HL-60 (cell line): ENCODE results near the gene RLN2.

Experiments used
- DNase-seq, 2 experiments: peaks; one replicate each; pipeline ENCODE4 v3.0.0-alpha.2; 2010 to 2020; ENCODE audit warnings: low read depth in 1 of 2, low spot score in 1 of 2
- H3K27ac ChIP-seq: fragments of 250-450 bp; sonication (Bioruptor Pico); replicated peaks from 2 replicates; pipeline ENCODE4 v1.5.1; 2020; ENCODE audit warnings: mild to moderate bottlenecking, moderate library complexity
- H3K27me3 ChIP-seq: fragments of 250-450 bp; sonication (Bioruptor Pico); 2 replicates; pipeline ENCODE4 v1.5.1; 2021; ENCODE audit warnings: mild to moderate bottlenecking, moderate library complexity; ENCODE audit not compliant: insufficient read depth, poor library complexity, severe bottlenecking
- H3K4me3 ChIP-seq: replicated peaks from 2 replicates; pipeline ENCODE4 v1.5.1; 2011; ENCODE audit warnings: mild to moderate bottlenecking, control low read depth, low read length; ENCODE audit not compliant: insufficient read depth
- GABPA ChIP-seq: IDR thresholded peaks from 2 replicates; pipeline ENCODE4 v1.6.1; 2012; ENCODE audit warnings: low read depth
- POLR2AphosphoS5 ChIP-seq: IDR thresholded peaks from 2 replicates; pipeline ENCODE4 v1.6.1; 2012; ENCODE audit warnings: low read depth
- SPI1 ChIP-seq: IDR thresholded peaks from 2 replicates; pipeline ENCODE4 v1.6.1; 2012; ENCODE audit warnings: low read depth, mild to moderate bottlenecking, borderline replicate concordance
- TF ChIP-seq, protein P1 (sequence below): IDR thresholded peaks from 2 replicates; pipeline ENCODE4 v1.6.1; 2012; ENCODE audit warnings: low read depth; ENCODE audit not compliant: insufficient replicate concordance
- TF ChIP-seq, protein P2 (sequence below): IDR thresholded peaks from one replicate; pipeline ENCODE4 v1.5.1; 2011; ENCODE audit warnings: low read length, control low read depth, inconsistent platforms; ENCODE audit not compliant: insufficient read depth

The RLN2 gene

DNA sequence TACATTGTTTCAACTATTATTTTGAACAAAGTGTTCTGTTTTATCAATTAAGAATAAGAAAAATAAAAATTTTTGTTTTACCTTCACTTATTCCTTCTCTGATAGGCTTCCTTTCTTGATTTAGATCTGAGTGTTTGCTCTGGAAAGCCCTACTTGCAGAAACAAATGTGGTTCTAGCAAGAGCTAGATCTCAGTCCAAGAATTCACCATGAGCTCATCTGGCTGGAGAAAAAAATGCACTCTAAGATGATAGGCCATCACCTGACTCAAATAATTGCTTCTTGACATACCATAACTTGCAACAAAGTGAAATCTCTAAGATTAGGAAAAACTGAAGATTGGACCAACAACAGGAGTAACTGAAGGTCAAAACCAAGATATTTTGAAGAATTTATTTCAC, 6.3 kb upstream of the RLN2 start:
- no peak for DNase-seq
- Histone ChIP-seq H3K27me3 (no peaks in the 10 kb centered on the region), H3K4me3 (no peak overlapping the region), H3K27ac (no peak overlapping the region)
- TF ChIP-seq, protein P1, sequence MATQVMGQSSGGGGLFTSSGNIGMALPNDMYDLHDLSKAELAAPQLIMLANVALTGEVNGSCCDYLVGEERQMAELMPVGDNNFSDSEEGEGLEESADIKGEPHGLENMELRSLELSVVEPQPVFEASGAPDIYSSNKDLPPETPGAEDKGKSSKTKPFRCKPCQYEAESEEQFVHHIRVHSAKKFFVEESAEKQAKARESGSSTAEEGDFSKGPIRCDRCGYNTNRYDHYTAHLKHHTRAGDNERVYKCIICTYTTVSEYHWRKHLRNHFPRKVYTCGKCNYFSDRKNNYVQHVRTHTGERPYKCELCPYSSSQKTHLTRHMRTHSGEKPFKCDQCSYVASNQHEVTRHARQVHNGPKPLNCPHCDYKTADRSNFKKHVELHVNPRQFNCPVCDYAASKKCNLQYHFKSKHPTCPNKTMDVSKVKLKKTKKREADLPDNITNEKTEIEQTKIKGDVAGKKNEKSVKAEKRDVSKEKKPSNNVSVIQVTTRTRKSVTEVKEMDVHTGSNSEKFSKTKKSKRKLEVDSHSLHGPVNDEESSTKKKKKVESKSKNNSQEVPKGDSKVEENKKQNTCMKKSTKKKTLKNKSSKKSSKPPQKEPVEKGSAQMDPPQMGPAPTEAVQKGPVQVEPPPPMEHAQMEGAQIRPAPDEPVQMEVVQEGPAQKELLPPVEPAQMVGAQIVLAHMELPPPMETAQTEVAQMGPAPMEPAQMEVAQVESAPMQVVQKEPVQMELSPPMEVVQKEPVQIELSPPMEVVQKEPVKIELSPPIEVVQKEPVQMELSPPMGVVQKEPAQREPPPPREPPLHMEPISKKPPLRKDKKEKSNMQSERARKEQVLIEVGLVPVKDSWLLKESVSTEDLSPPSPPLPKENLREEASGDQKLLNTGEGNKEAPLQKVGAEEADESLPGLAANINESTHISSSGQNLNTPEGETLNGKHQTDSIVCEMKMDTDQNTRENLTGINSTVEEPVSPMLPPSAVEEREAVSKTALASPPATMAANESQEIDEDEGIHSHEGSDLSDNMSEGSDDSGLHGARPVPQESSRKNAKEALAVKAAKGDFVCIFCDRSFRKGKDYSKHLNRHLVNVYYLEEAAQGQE, result no peak
- TF ChIP-seq SPI1, result no peak
- TF ChIP-seq, protein P2, sequence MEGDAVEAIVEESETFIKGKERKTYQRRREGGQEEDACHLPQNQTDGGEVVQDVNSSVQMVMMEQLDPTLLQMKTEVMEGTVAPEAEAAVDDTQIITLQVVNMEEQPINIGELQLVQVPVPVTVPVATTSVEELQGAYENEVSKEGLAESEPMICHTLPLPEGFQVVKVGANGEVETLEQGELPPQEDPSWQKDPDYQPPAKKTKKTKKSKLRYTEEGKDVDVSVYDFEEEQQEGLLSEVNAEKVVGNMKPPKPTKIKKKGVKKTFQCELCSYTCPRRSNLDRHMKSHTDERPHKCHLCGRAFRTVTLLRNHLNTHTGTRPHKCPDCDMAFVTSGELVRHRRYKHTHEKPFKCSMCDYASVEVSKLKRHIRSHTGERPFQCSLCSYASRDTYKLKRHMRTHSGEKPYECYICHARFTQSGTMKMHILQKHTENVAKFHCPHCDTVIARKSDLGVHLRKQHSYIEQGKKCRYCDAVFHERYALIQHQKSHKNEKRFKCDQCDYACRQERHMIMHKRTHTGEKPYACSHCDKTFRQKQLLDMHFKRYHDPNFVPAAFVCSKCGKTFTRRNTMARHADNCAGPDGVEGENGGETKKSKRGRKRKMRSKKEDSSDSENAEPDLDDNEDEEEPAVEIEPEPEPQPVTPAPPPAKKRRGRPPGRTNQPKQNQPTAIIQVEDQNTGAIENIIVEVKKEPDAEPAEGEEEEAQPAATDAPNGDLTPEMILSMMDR, result no peak
- no peak for TF ChIP-seq GABPA
- no peak for TF ChIP-seq POLR2AphosphoS5

DNA sequence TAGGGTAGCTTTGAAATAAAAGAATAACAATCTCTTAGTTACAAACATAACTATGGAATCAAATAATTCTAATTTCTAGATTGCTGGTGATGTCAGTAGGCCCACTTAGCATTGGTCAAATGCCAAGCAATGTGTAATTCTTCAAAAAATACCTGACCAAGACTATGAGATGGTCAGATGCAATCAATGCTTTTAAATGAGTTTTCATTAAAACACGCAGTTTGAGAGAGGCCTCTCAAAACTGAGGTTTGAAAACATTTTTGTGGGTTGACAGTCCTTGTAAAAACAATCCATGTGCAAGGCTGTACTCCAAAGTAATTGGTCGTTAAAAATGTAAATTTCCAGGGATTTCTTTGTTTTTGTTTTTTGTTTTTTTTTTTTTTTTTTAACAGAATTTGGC, 1.2 kb upstream of the RLN2 start:
- DNase-seq, result no peak
- no peak overlapping the region for H3K27ac ChIP-seq
- H3K4me3 ChIP-seq, result no peak overlapping the region
- peaks cover 3% of the 10 kb centered on the region for H3K27me3 ChIP-seq
- TF ChIP-seq, protein P1, result no peak
- TF ChIP-seq POLR2AphosphoS5, result no peak
- TF ChIP-seq, protein P2, result no peak
- TF ChIP-seq GABPA, result no peak
- TF ChIP-seq SPI1, result no peak

DNA sequence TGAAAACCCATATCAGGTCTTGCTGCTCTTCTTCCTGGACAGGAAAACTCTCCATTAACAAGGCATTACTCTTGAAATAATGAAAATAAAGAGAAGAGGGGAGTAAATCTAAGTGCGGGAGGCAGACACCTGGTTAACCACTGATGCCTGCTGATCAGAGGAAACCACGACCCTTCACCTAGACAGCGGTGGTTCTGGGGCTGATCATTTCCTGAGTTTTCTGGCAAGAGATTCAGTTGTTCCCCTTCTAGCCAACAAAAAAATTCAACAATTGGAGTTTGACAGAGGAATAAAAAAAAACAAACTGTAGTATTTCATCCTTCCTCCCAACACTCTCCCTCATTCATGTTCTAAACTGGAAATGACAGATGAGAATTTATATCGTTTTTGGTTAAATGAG, 3.0 kb downstream of the RLN2 start:
- H3K27ac ChIP-seq, result no peak overlapping the region
- DNase-seq, result no peak
- H3K27me3 ChIP-seq, result peaks cover 3% of the 10 kb centered on the region
- TF ChIP-seq GABPA, result no peak
- TF ChIP-seq, protein P2, result no peak
- TF ChIP-seq POLR2AphosphoS5, result no peak
- no peak for TF ChIP-seq SPI1
- TF ChIP-seq, protein P1, result no peak
- no peak overlapping the region for H3K4me3 ChIP-seq
